Measurements from ENCODE around the gene NEK10.

The NEK10 gene

GRCh38 chr3:27322634-27323033 is 46.5 kb downstream of the NEK10 start:
- Histone ChIP-seq H3K9me3 (ENCODE audit: severe bottlenecking) (no peaks in the 10 kb centered on the region), H3K4me1 (ENCODE audit: insufficient read depth, poor library complexity, severe bottlenecking) (peaks cover 16% of the 10 kb centered on the region), H3K27me3 (ENCODE audit: insufficient read depth, poor library complexity, severe bottlenecking) (no peaks in the 10 kb centered on the region), H3K36me3 (ENCODE audit: low read depth) (no peaks in the 10 kb centered on the region), H3K27ac (ENCODE audit: poor library complexity, severe bottlenecking) (no peak overlapping the region), H3K4me3 (ENCODE audit: severe bottlenecking) (no peak overlapping the region)
- ATAC-seq (ENCODE audit: low read depth) (no peak), DNase-seq (ENCODE audit: low spot score) (no peak)
- no peak for TF ChIP-seq CTCF (IDR thresholded peaks at IDR 0.05; ENCODE audit: poor library complexity, severe bottlenecking)

- no peaks in the 10 kb centered on the region for H3K9me3 ChIP-seq (ENCODE audit: severe bottlenecking)
- TF ChIP-seq CTCF (IDR thresholded peaks at IDR 0.05; ENCODE audit: poor library complexity, severe bottlenecking), result no peak
- no peak for ATAC-seq (ENCODE audit: low read depth)
- no peaks in the 10 kb centered on the region for H3K36me3 ChIP-seq (ENCODE audit: low read depth)
- H3K4me1 ChIP-seq (ENCODE audit: insufficient read depth, poor library complexity, severe bottlenecking), result no peaks in the 10 kb centered on the region
- H3K27ac ChIP-seq (ENCODE audit: poor library complexity, severe bottlenecking), result no peak overlapping the region
- H3K4me3 ChIP-seq (ENCODE audit: severe bottlenecking), result no peak overlapping the region
- DNase-seq (ENCODE audit: low spot score), result no peak
- H3K27me3 ChIP-seq (ENCODE audit: insufficient read depth, poor library complexity, severe bottlenecking), result no peaks in the 10 kb centered on the region
Observed at GRCh38 chr3:27319847-27320526, 49.2 kb downstream of the NEK10 start.

DNA sequence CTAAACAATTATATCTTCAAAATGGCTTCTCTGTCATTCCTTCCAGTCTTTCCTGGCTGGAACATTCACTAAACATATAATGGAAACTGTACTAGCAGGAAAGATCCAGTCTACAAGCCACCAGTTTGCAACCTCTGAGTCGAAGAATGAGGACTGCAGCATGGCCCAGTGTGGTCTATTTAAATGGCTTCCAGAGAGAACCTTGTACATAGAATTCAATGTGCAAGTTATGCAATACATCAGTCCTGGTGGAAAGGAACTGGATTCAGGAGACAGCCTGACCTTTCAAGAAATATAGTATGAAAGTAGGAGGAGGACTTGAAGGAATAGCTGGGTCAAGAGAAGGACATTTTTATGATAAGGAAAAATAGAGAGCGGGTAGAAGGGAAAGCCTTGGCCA is 49.9 kb downstream of the NEK10 start:
- no peaks in the 10 kb centered on the region for H3K9me3 ChIP-seq (ENCODE audit: severe bottlenecking)
- ATAC-seq (ENCODE audit: low read depth) (no peak), DNase-seq (ENCODE audit: low spot score) (no peak)
- H3K27me3 ChIP-seq (ENCODE audit: insufficient read depth, poor library complexity, severe bottlenecking), result no peaks in the 10 kb centered on the region
- no peaks in the 10 kb centered on the region for H3K36me3 ChIP-seq (ENCODE audit: low read depth)
- TF ChIP-seq CTCF (IDR thresholded peaks at IDR 0.05; ENCODE audit: poor library complexity, severe bottlenecking), result no peak
- no peak overlapping the region for H3K27ac ChIP-seq (ENCODE audit: poor library complexity, severe bottlenecking)
- no peak overlapping the region for H3K4me3 ChIP-seq (ENCODE audit: severe bottlenecking)
- no peaks in the 10 kb centered on the region for H3K4me1 ChIP-seq (ENCODE audit: insufficient read depth, poor library complexity, severe bottlenecking)

GRCh38 chr3:27317096-27317495 is 52.1 kb downstream of the NEK10 start:
- no peak overlapping the region for H3K4me3 ChIP-seq (ENCODE audit: severe bottlenecking)
- no peak for TF ChIP-seq CTCF (IDR thresholded peaks at IDR 0.05; ENCODE audit: poor library complexity, severe bottlenecking)
- H3K9me3 ChIP-seq (ENCODE audit: severe bottlenecking), result no peaks in the 10 kb centered on the region
- ATAC-seq (ENCODE audit: low read depth) (no peak), DNase-seq (ENCODE audit: low spot score) (no peak)
- H3K27me3 ChIP-seq (ENCODE audit: insufficient read depth, poor library complexity, severe bottlenecking), result no peaks in the 10 kb centered on the region
- no peak overlapping the region for H3K27ac ChIP-seq (ENCODE audit: poor library complexity, severe bottlenecking)
- H3K36me3 ChIP-seq (ENCODE audit: low read depth), result no peaks in the 10 kb centered on the region
- H3K4me1 ChIP-seq (ENCODE audit: insufficient read depth, poor library complexity, severe bottlenecking), result no peaks in the 10 kb centered on the region

GRCh38 chr3:27315003-27315402 is 54.2 kb downstream of the NEK10 start:
- DNase-seq (ENCODE audit: low spot score), result no peak
- no peak overlapping the region for H3K4me3 ChIP-seq (ENCODE audit: severe bottlenecking)
- H3K27ac ChIP-seq (ENCODE audit: poor library complexity, severe bottlenecking), result no peak overlapping the region
- H3K27me3 ChIP-seq (ENCODE audit: insufficient read depth, poor library complexity, severe bottlenecking), result no peaks in the 10 kb centered on the region
- peaks cover 5% of the 10 kb centered on the region for H3K4me1 ChIP-seq (ENCODE audit: insufficient read depth, poor library complexity, severe bottlenecking)
- H3K36me3 ChIP-seq (ENCODE audit: low read depth), result no peaks in the 10 kb centered on the region
- no peak for TF ChIP-seq CTCF (IDR thresholded peaks at IDR 0.05; ENCODE audit: poor library complexity, severe bottlenecking)
- H3K9me3 ChIP-seq (ENCODE audit: severe bottlenecking), result no peaks in the 10 kb centered on the region
- ATAC-seq (ENCODE audit: low read depth), result no peak
